HG02588 (cell line): ENCODE measurements around the gene CNNM1.

Experiments used
- ATAC-seq: cut with Tn5 transposase; IDR thresholded peaks from one replicate; pipeline ENCODE4 v1.9.1; 2021; ENCODE audit warnings: mild to moderate bottlenecking, moderate library complexity; ENCODE audit not compliant: unreplicated experiment

Gene CNNM1

GRCh38 chr10:99411546-99411945 lies 82.4 kb downstream of the CNNM1 start:
- no peak for ATAC-seq

GRCh38 chr10:99412099-99412498 lies 82.9 kb downstream of the CNNM1 start:
- no peak for ATAC-seq

- no peak for ATAC-seq
Measured at GRCh38 chr10:99418910-99419624, 89.9 kb downstream of the CNNM1 start.

- no peak for ATAC-seq
Measured at GRCh38 chr10:99419688-99420087, 90.5 kb downstream of the CNNM1 start.

GRCh38 chr10:99421233-99421739 lies 92.1 kb downstream of the CNNM1 start:
- ATAC-seq, result no peak

GRCh38 chr10:99422529-99423096 lies 93.5 kb downstream of the CNNM1 start:
- no peak for ATAC-seq

- ATAC-seq, result no peak
Measured at GRCh38 chr10:99424656-99425055, 95.5 kb downstream of the CNNM1 start.

GRCh38 chr10:99425204-99425603 lies 96.0 kb downstream of the CNNM1 start:
- no peak for ATAC-seq

GRCh38 chr10:99426689-99427088 lies 97.5 kb downstream of the CNNM1 start:
- no peak for ATAC-seq

- ATAC-seq, result no peak
Measured at GRCh38 chr10:99427566-99428190, 98.5 kb downstream of the CNNM1 start.

GRCh38 chr10:99429517-99430095 lies 100.5 kb downstream of the CNNM1 start:
- ATAC-seq, result no peak

GRCh38 chr10:99430116-99430450 lies 100.9 kb downstream of the CNNM1 start:
- ATAC-seq, result peak; percentile 5

- peak; percentile 96 for ATAC-seq
Measured at GRCh38 chr10:99430451-99431189, 101.5 kb downstream of the CNNM1 start, which contains the start of gene GOT1. TSS of gene GOT1 (minus strand) at chr10:99430624. CDS start at chr10:99430565, 59 bp downstream.

- no peak for ATAC-seq
Measured at GRCh38 chr10:99431190-99431760, 102.1 kb downstream of the CNNM1 start.

GRCh38 chr10:99432047-99432446 lies 102.9 kb downstream of the CNNM1 start:
- no peak for ATAC-seq

- ATAC-seq, result no peak
Measured at GRCh38 chr10:99432881-99433280, 103.7 kb downstream of the CNNM1 start.

GRCh38 chr10:99433378-99434020 lies 104.3 kb downstream of the CNNM1 start:
- no peak for ATAC-seq

- ATAC-seq, result no peak
Measured at GRCh38 chr10:99435986-99436638, 107.0 kb downstream of the CNNM1 start.

- no peak for ATAC-seq
Measured at GRCh38 chr10:99438890-99439289, 109.7 kb downstream of the CNNM1 start.

- ATAC-seq, result no peak
Measured at GRCh38 chr10:99442394-99442793, 113.2 kb downstream of the CNNM1 start.
